ENCODE results near the gene ATP6V1C2.

ATP6V1C2 gene

GRCh38 chr2:10773821-10774341 is 52.5 kb downstream of the ATP6V1C2 start:
- peaks cover 52% of the 10 kb centered on the region for H4K20me1 ChIP-seq
- H3K4me1 ChIP-seq, result peaks cover 46% of the 10 kb centered on the region
- H3K4me3 ChIP-seq, result no peak overlapping the region
- no peak overlapping the region for H3K4me2 ChIP-seq
- peaks cover 25% of the 10 kb centered on the region for H3K36me3 ChIP-seq
- H3K9me3 ChIP-seq, result no peaks in the 10 kb centered on the region
- 0 out of 2 replicates have a peak overlapping the region, but pooled peaks have one; percentile 6 for H3K27ac ChIP-seq
- no peaks in the 10 kb centered on the region for H3K27me3 ChIP-seq
- H3K9ac ChIP-seq, result no peak overlapping the region
- no peak for TF ChIP-seq Cebpa-rat (IDR thresholded peaks at IDR 0.05)

- no peaks in the 10 kb centered on the region for H3K27me3 ChIP-seq
- H3K4me1 ChIP-seq, result peaks cover 48% of the 10 kb centered on the region
- no peak for TF ChIP-seq Cebpa-rat (IDR thresholded peaks at IDR 0.05)
- H3K9me3 ChIP-seq, result no peaks in the 10 kb centered on the region
- H3K9ac ChIP-seq, result no peak overlapping the region
- H3K4me3 ChIP-seq, result no peak overlapping the region
- no peak overlapping the region for H3K4me2 ChIP-seq
- H3K27ac ChIP-seq, result peak overlapping the region; percentile 23; the same call in 1 of the 2 replicates
- H4K20me1 ChIP-seq, result peaks cover 57% of the 10 kb centered on the region
- H3K36me3 ChIP-seq, result peaks cover 30% of the 10 kb centered on the region
These were observed 53.0 kb downstream of the ATP6V1C2 start for GRCh38 chr2:10774394-10774793.

- H3K4me3 ChIP-seq, result no peak overlapping the region
- no peaks in the 10 kb centered on the region for H3K9me3 ChIP-seq
- no peaks in the 10 kb centered on the region for H3K27me3 ChIP-seq
- peak overlapping the region; percentile 54 for H3K4me2 ChIP-seq
- peak overlapping the region; percentile 46; the same call in 1 of the 2 replicates for H3K27ac ChIP-seq
- H4K20me1 ChIP-seq, result peaks cover 66% of the 10 kb centered on the region
- peaks cover 38% of the 10 kb centered on the region for H3K36me3 ChIP-seq
- H3K4me1 ChIP-seq, result peaks cover 53% of the 10 kb centered on the region
- no peak for TF ChIP-seq Cebpa-rat (IDR thresholded peaks at IDR 0.05)
- H3K9ac ChIP-seq, result peak overlapping the region; percentile 34
These were observed 53.8 kb downstream of the ATP6V1C2 start for GRCh38 chr2:10775021-10775780.

GRCh38 chr2:10775831-10776230 is 54.4 kb downstream of the ATP6V1C2 start:
- Histone ChIP-seq H3K9me3 (no peaks in the 10 kb centered on the region), H3K4me1 (peaks cover 56% of the 10 kb centered on the region), H3K4me3 (no peak overlapping the region), H3K27ac (peak overlapping the region; percentile 46; the same call in 1 of the 2 replicates), H4K20me1 (peaks cover 72% of the 10 kb centered on the region), H3K36me3 (peaks cover 45% of the 10 kb centered on the region), H3K27me3 (no peaks in the 10 kb centered on the region), H3K9ac (peak overlapping the region; percentile 34; the same call in 1 of the 2 replicates), H3K4me2 (peak overlapping the region; percentile 54)
- TF ChIP-seq Cebpa-rat (IDR thresholded peaks at IDR 0.05), result no peak

GRCh38 chr2:10776231-10776977 is 55.0 kb downstream of the ATP6V1C2 start:
- Histone ChIP-seq H3K9me3 (no peaks in the 10 kb centered on the region), H3K27me3 (no peaks in the 10 kb centered on the region), H3K4me2 (peak overlapping the region; percentile 48), H3K36me3 (peaks cover 51% of the 10 kb centered on the region), H3K4me1 (peaks cover 56% of the 10 kb centered on the region), H3K9ac (0 out of 2 replicates have a peak overlapping the region, but pooled peaks have one; percentile 32), H3K27ac (peak overlapping the region; percentile 44), H4K20me1 (peaks cover 78% of the 10 kb centered on the region), H3K4me3 (no peak overlapping the region)
- TF ChIP-seq Cebpa-rat (IDR thresholded peaks at IDR 0.05), result no peak

- Histone ChIP-seq H3K27me3 (no peaks in the 10 kb centered on the region), H4K20me1 (peaks cover 86% of the 10 kb centered on the region), H3K36me3 (peaks cover 59% of the 10 kb centered on the region), H3K4me3 (no peak overlapping the region), H3K9me3 (no peaks in the 10 kb centered on the region), H3K4me1 (peaks cover 56% of the 10 kb centered on the region), H3K9ac (0 out of 2 replicates have a peak overlapping the region, but pooled peaks have one; percentile 32), H3K27ac (peak overlapping the region; percentile 44), H3K4me2 (peak overlapping the region; percentile 48)
- TF ChIP-seq Cebpa-rat (IDR thresholded peaks at IDR 0.05), result no peak
These were observed 55.8 kb downstream of the ATP6V1C2 start for GRCh38 chr2:10777111-10777841.

- Histone ChIP-seq H3K36me3 (peaks cover 67% of the 10 kb centered on the region), H3K9me3 (no peaks in the 10 kb centered on the region), H3K4me2 (peak overlapping the region; percentile 48), H3K9ac (no peak overlapping the region), H3K27ac (no peak overlapping the region), H3K27me3 (no peaks in the 10 kb centered on the region), H3K4me1 (peaks cover 56% of the 10 kb centered on the region), H3K4me3 (no peak overlapping the region), H4K20me1 (peaks cover 94% of the 10 kb centered on the region)
- TF ChIP-seq Cebpa-rat (IDR thresholded peaks at IDR 0.05), result no peak
These were observed 56.7 kb downstream of the ATP6V1C2 start for GRCh38 chr2:10777842-10778723.

- Histone ChIP-seq H3K4me3 (no peak overlapping the region), H3K36me3 (peaks cover 74% of the 10 kb centered on the region), H3K4me2 (no peak overlapping the region), H3K27me3 (no peaks in the 10 kb centered on the region), H3K9ac (no peak overlapping the region), H3K4me1 (peaks cover 56% of the 10 kb centered on the region), H3K27ac (no peak overlapping the region), H4K20me1 (peaks cover 100% of the 10 kb centered on the region), H3K9me3 (no peaks in the 10 kb centered on the region)
- TF ChIP-seq Cebpa-rat (IDR thresholded peaks at IDR 0.05), result no peak
These were observed 57.3 kb downstream of the ATP6V1C2 start for GRCh38 chr2:10778724-10779115.
